ENCODE results near the gene CBX4. TPM values are rescaled to one million over a fixed set of nuclear protein-coding genes. Genes with fewer than 3 reads are reported as not detected.

The CBX4 gene
- total and polyA plus RNA-seq, 2 of the 4 experiments (the other 2 are of a cell fraction) = 3.2 to 9.4 TPM

DNA sequence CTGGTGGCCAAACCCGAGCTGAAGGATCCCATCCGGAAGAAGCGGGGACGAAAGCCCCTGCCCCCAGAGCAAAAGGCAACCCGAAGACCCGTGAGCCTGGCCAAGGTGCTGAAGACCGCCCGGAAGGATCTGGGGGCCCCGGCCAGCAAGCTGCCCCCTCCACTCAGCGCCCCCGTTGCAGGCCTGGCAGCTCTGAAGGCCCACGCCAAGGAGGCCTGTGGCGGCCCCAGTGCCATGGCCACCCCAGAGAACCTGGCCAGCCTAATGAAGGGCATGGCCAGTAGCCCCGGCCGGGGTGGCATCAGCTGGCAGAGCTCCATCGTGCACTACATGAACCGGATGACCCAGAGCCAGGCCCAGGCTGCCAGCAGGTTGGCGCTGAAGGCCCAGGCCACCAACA, 55.3 kb downstream of the CBX4 start:
- Histone ChIP-seq H2AFZ (replicated peaks; ENCODE audit: low read length, poor library complexity) (no peak overlapping the region), H4K91ac (ENCODE audit: insufficient read depth, low read depth, low read length) (no peak overlapping the region), H3K4me2 (ENCODE audit: low read depth, low read length) (no peak overlapping the region), H2BK5ac (ENCODE audit: low read depth, low read length, poor library complexity, severe bottlenecking) (no peak overlapping the region), H3K36me3 (ENCODE audit: control insufficient read depth, insufficient read depth, low read length) (peaks cover 4% of the 10 kb centered on the region), H3K4me1 (ENCODE audit: control insufficient read depth, insufficient read depth, low read length) (no peaks in the 10 kb centered on the region; the same call in 1 of the 2 replicates), H3K18ac (ENCODE audit: low read depth, low read length) (no peak overlapping the region), H4K8ac (ENCODE audit: low read depth in 2 of 2, low read length in 2 of 2) (no peak overlapping the region), H4K20me1 (ENCODE audit: insufficient read depth, low read length) (peaks cover 8% of the 10 kb centered on the region; the same call in 1 of the 2 replicates), H3K14ac (replicated peaks; ENCODE audit: low read depth, low read length) (no peak overlapping the region), H3K27me3 (ENCODE audit: control insufficient read depth, insufficient read depth, low read length) (peaks cover 9% of the 10 kb centered on the region), H3K9ac (ENCODE audit: low read depth, low read length) (no peak overlapping the region), H3K56ac (ENCODE audit: extremely low read depth, insufficient read depth, low read length) (no peak overlapping the region), H2BK15ac (ENCODE audit: low read depth, low read length) (no peak overlapping the region), H2BK20ac (ENCODE audit: low read depth, low read length) (no peak overlapping the region), H3K9me3 (ENCODE audit: control insufficient read depth, insufficient read depth, low read length) (no peaks in the 10 kb centered on the region), H3K4ac (ENCODE audit: low read depth, low read length) (no peak overlapping the region), H2BK120ac (ENCODE audit: low read depth, low read length) (no peak overlapping the region), H3K27ac (ENCODE audit: insufficient read depth, low read length) (no peak overlapping the region), H3K79me1 (ENCODE audit: low read depth in 1 of 2, low read length in 2 of 2) (no peaks in the 10 kb centered on the region; a peak in 1 of 4 replicates), H4K5ac (ENCODE audit: low read depth, low read length) (no peak overlapping the region), H3K4me3 (ENCODE audit: insufficient read depth, low read depth, low read length) (no peak overlapping the region), H3K9me1 (ENCODE audit: insufficient read depth, low read length) (no peaks in the 10 kb centered on the region), H3K23ac (ENCODE audit: low read depth, low read length) (no peak overlapping the region), H2AK5ac (ENCODE audit: low read depth, low read length) (no peak overlapping the region), H2AK9ac (replicated peaks; ENCODE audit: low read depth, low read length, poor library complexity) (no peak overlapping the region)
- TF ChIP-seq NFE2L2 (IDR thresholded peaks at IDR 0.05; ENCODE audit: low read depth, low read length) = no peak
- TF ChIP-seq ELK1 (IDR thresholded peaks at IDR 0.05; ENCODE audit: borderline replicate concordance, low read depth, low read length) = no peak
- TF ChIP-seq SMC3 (IDR thresholded peaks at IDR 0.05; ENCODE audit: low read depth, low read length) = no peak
- no peak for TF ChIP-seq POLR2A (IDR thresholded peaks at IDR 0.05; ENCODE audit: low read depth, low read length)
- TF ChIP-seq MXI1 (IDR thresholded peaks at IDR 0.05; ENCODE audit: borderline replicate concordance, low read depth, low read length) = no peak
- no peak for TF ChIP-seq RFX5 (IDR thresholded peaks at IDR 0.05; ENCODE audit: low read depth, low read length)
- no peak for TF ChIP-seq RAD21 (IDR thresholded peaks at IDR 0.05; ENCODE audit: low read length)
- TF ChIP-seq, protein P1, sequence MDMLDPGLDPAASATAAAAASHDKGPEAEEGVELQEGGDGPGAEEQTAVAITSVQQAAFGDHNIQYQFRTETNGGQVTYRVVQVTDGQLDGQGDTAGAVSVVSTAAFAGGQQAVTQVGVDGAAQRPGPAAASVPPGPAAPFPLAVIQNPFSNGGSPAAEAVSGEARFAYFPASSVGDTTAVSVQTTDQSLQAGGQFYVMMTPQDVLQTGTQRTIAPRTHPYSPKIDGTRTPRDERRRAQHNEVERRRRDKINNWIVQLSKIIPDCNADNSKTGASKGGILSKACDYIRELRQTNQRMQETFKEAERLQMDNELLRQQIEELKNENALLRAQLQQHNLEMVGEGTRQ (IDR thresholded peaks at IDR 0.05; ENCODE audit: low read depth, low read length) = no peak
- TF ChIP-seq CTCF (conservative IDR thresholded peaks at IDR 0.05; ENCODE audit: low read depth, low read length) = no peak
- no peak for TF ChIP-seq BHLHE40 (IDR thresholded peaks at IDR 0.05; ENCODE audit: low read depth, low read length)
- TF ChIP-seq CHD1 (IDR thresholded peaks at IDR 0.05; ENCODE audit: low read depth, low read length) = no peak
- no peak for TF ChIP-seq FOS (IDR thresholded peaks at IDR 0.05; ENCODE audit: low read depth, low read length)
- TF ChIP-seq MAZ (IDR thresholded peaks at IDR 0.05; ENCODE audit: borderline replicate concordance, low read depth, low read length) = no peak
- no peak for TF ChIP-seq RCOR1 (IDR thresholded peaks at IDR 0.05; ENCODE audit: insufficient replicate concordance, low read length)
- TF ChIP-seq MAFK (IDR thresholded peaks at IDR 0.05; ENCODE audit: low read depth, low read length) = no peak
- TF ChIP-seq CEBPB (IDR thresholded peaks at IDR 0.05; ENCODE audit: low read depth, low read length) = no peak
- DNase-seq (no peak), ATAC-seq (ENCODE audit: low read depth) (no peak)
- ChIA-PET POLR2A (ENCODE audit: unreplicated experiment) (no interaction called here), CTCF (no interaction called here)
- dilution Hi-C loops (cut with HindIII; ENCODE audit: low sequenced_read_pairs, unreplicated experiment) = no loop called here
- in situ Hi-C loops (cut with MboI; ENCODE audit: low sequenced_read_pairs) = loop anchor here (10.0 kb wide), 1 partner anchor 131 kb away; no protein-coding TSS in a partner anchor
- intact Hi-C loops (cut with micrococcal nuclease) = no loop called here
- no TSS peak for BruUV-seq (replicated peaks)
- WGBS, 2 experiments (ENCODE audit: extremely low coverage in 2 of 2, insufficient read length in 1 of 2) = 97% methylated on average over 10 of the region's 18 CpGs; no CpG with 5 or more reads in 1 of the 2 experiments

All from IMR-90 (cell line).